ENCODE data around the gene CXCL3. TPM values are rescaled to one million over a fixed set of nuclear protein-coding genes. Genes with fewer than 3 reads are reported as not detected.

CXCL3 gene
- total RNA-seq, 1 donor from 2014 or later, result 0.43 TPM

Other genes with a start within 250 kb of the CXCL3 start
- gene CXCL6, start 202.0 kb downstream of the CXCL3 start, total RNA-seq, result 0.22 TPM
- not detected for gene PF4V1, start 185.4 kb downstream of the CXCL3 start, total RNA-seq
- 0.86 TPM for gene CXCL1, start 169.3 kb downstream of the CXCL3 start, total RNA-seq
- gene PF4, start 56.7 kb downstream of the CXCL3 start, total RNA-seq, result 0.43 TPM
- 1.9 TPM for gene PPBP, start 50.5 kb downstream of the CXCL3 start, total RNA-seq
- gene CXCL5, start 40.0 kb downstream of the CXCL3 start, total RNA-seq, result 0.16 TPM
- gene CXCL2, start 60.5 kb upstream of the CXCL3 start, total RNA-seq, result 4.1 TPM
- 14.5 TPM for gene MTHFD2L, start 119.4 kb upstream of the CXCL3 start, total RNA-seq